ENCODE data around the gene VWA3B. TPM values are rescaled to one million over a fixed set of nuclear protein-coding genes. Genes with fewer than 3 reads are reported as not detected.
A peak's percentile ranks its signal among the peaks of the same experiment; 100 is the strongest.

Gene VWA3B
- polyA plus RNA-seq, 3 donors: not detected

- Mint-ChIP-seq H3K27me3 (ENCODE audit: low read depth in 3 of 3) (peaks cover 5 to 22% (median 16%) of the 10 kb centered on the region in 3 donors), H3K9me3 (peaks cover 10 to 20% (median 15%) of the 10 kb centered on the region in 7 donors), H3K36me3 (no peaks in the 10 kb centered on the region), H3K4me3 (no peak overlapping the region), H3K27ac (no peak overlapping the region), H3K4me1 (no peaks in the 10 kb centered on the region)
- H4K20me1 ChIP-seq (ENCODE audit: insufficient read depth, low read length): no peaks in the 10 kb centered on the region
- no peak for DNase-seq
- no peaks in the 10 kb centered on the region for H3K4me1 ChIP-seq (ENCODE audit: control insufficient read depth in 1 of 2, insufficient read depth in 2 of 2, low read length in 2 of 2)
- no peak overlapping the region for H2AFZ ChIP-seq (ENCODE audit: insufficient read depth, low read depth, low read length, poor library complexity, severe bottlenecking)
- no peak overlapping the region for H3K9ac ChIP-seq (ENCODE audit: insufficient read depth, low read length, poor library complexity, severe bottlenecking)
- H3K9me3 ChIP-seq (replicated peaks in 1 of 2; ENCODE audit: control insufficient read depth in 1 of 2, insufficient read depth in 1 of 2, low read length in 2 of 2): peaks cover 7 to 11% of the 10 kb centered on the region in 2 donors
- no peaks in the 10 kb centered on the region for H3K36me3 ChIP-seq (replicated peaks in 1 of 2; ENCODE audit: control insufficient read depth in 1 of 2, insufficient read depth in 2 of 2, low read length in 2 of 2)
- H3K27me3 ChIP-seq (ENCODE audit: control insufficient read depth in 2 of 2, insufficient read depth in 2 of 2, low read length in 2 of 2): peaks cover 0 to 5% of the 10 kb centered on the region in 2 donors
- intact Hi-C loops (cut with micrococcal nuclease): no loop called here
- TF ChIP-seq, protein P1, sequence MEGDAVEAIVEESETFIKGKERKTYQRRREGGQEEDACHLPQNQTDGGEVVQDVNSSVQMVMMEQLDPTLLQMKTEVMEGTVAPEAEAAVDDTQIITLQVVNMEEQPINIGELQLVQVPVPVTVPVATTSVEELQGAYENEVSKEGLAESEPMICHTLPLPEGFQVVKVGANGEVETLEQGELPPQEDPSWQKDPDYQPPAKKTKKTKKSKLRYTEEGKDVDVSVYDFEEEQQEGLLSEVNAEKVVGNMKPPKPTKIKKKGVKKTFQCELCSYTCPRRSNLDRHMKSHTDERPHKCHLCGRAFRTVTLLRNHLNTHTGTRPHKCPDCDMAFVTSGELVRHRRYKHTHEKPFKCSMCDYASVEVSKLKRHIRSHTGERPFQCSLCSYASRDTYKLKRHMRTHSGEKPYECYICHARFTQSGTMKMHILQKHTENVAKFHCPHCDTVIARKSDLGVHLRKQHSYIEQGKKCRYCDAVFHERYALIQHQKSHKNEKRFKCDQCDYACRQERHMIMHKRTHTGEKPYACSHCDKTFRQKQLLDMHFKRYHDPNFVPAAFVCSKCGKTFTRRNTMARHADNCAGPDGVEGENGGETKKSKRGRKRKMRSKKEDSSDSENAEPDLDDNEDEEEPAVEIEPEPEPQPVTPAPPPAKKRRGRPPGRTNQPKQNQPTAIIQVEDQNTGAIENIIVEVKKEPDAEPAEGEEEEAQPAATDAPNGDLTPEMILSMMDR (IDR thresholded peaks at IDR 0.05): no peak
- 71% methylated on average over 4 of the region's 12 CpGs for WGBS (ENCODE audit: insufficient coverage)
- no peak overlapping the region for H3K27ac ChIP-seq (ENCODE audit: low read depth in 1 of 2, low read length in 2 of 2)
- no peak overlapping the region for H3K4me2 ChIP-seq (replicated peaks; ENCODE audit: extremely low read depth, low read length, poor library complexity, severe bottlenecking)
- H3K79me2 ChIP-seq (ENCODE audit: insufficient read depth, low read length): no peaks in the 10 kb centered on the region
- H3K4me3 ChIP-seq (replicated peaks in 1 of 3; ENCODE audit: low read depth in 2 of 3, low read length in 3 of 3): no peak overlapping the region
Measured at GRCh38 chr2:98293931-98294687, 207.1 kb downstream of the VWA3B start.

DNA sequence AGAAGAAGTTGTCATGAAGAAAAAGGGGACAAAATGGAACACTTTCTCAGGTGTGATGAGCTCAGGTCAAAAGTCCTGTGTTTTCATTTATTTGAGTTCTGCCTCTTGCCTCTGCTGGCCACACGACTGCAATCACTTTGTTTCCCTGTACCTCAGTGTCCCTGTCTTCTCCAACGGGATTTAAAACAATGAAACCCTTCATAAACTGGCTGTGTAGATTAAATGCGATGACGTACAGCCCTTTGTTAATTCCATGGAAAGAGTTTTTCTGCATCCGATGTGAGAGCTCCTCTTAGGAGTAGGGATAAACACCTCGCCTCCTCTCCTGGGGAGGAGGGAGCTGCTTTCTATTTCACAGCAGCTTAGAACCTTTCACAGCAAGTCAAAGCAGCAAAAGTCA lies 207.7 kb downstream of the VWA3B start:
- H3K27ac Mint-ChIP-seq: no peak overlapping the region
- peaks cover 5 to 17% (median 13%) of the 10 kb centered on the region in 7 donors for H3K9me3 Mint-ChIP-seq
- intact Hi-C loops (cut with micrococcal nuclease): no loop called here
- H3K36me3 Mint-ChIP-seq: no peaks in the 10 kb centered on the region
- Histone ChIP-seq H3K9ac (ENCODE audit: insufficient read depth, low read length, poor library complexity, severe bottlenecking) (no peak overlapping the region), H2AFZ (ENCODE audit: insufficient read depth, low read depth, low read length, poor library complexity, severe bottlenecking) (no peak overlapping the region), H3K27me3 (ENCODE audit: control insufficient read depth in 2 of 2, insufficient read depth in 2 of 2, low read length in 2 of 2) (peaks cover 0 to 10% of the 10 kb centered on the region in 2 donors), H3K4me2 (replicated peaks; ENCODE audit: extremely low read depth, low read length, poor library complexity, severe bottlenecking) (no peak overlapping the region), H3K9me3 (replicated peaks in 1 of 2; ENCODE audit: control insufficient read depth in 1 of 2, insufficient read depth in 1 of 2, low read length in 2 of 2) (peaks cover 7 to 11% of the 10 kb centered on the region in 2 donors), H3K27ac (ENCODE audit: low read depth in 1 of 2, low read length in 2 of 2) (no peak overlapping the region), H4K20me1 (ENCODE audit: insufficient read depth, low read length) (no peaks in the 10 kb centered on the region), H3K79me2 (ENCODE audit: insufficient read depth, low read length) (no peaks in the 10 kb centered on the region), H3K4me3 (replicated peaks in 1 of 3; ENCODE audit: low read depth in 2 of 3, low read length in 3 of 3) (no peak overlapping the region), H3K36me3 (replicated peaks in 1 of 2; ENCODE audit: control insufficient read depth in 1 of 2, insufficient read depth in 2 of 2, low read length in 2 of 2) (no peaks in the 10 kb centered on the region), H3K4me1 (ENCODE audit: control insufficient read depth in 1 of 2, insufficient read depth in 2 of 2, low read length in 2 of 2) (no peaks in the 10 kb centered on the region)
- no peak for DNase-seq
- H3K4me3 Mint-ChIP-seq: peak overlapping the region in 1 of 2 donors; percentile 16
- H3K4me1 Mint-ChIP-seq: no peaks in the 10 kb centered on the region
- H3K27me3 Mint-ChIP-seq (ENCODE audit: low read depth in 3 of 3): peaks cover 2 to 24% (median 18%) of the 10 kb centered on the region in 3 donors
- 95% methylated on average over 3 of the region's 6 CpGs for WGBS (ENCODE audit: insufficient coverage)
- TF ChIP-seq, protein P1 (IDR thresholded peaks at IDR 0.05): no peak

All from CD14-positive monocyte (primary cell).